GM23338 (cell line): ENCODE measurements around the gene DLK1.

Experiments
- EZH2 ChIP-seq: fragments of 200-600 bp; sonication (generic); IDR thresholded peaks from one replicate; pipeline ENCODE4 v1.8.0; 2017; ENCODE audit warnings: antibody characterized with exemption, mild to moderate bottlenecking, low read depth; ENCODE audit not compliant: unreplicated experiment
- EZH2phosphoT487 ChIP-seq: fragments of 200-600 bp; sonication (generic); IDR thresholded peaks from one replicate; pipeline ENCODE4 v1.8.1; 2018; ENCODE audit warnings: antibody characterized with exemption; ENCODE audit not compliant: unreplicated experiment
- TF ChIP-seq, protein P1 (sequence below), 2 experiments: fragments of 200-600 bp in 1 of 2; sonication (generic) in 1 of 2; conservative IDR thresholded peaks; 2 replicates each; pipeline versions ENCODE4 v1.5.1 to v1.6.1; 2016 to 2017; ENCODE audit warnings: antibody characterized with exemption in 2 of 2, low read depth in 2 of 2, mild to moderate bottlenecking in 2 of 2, moderate library complexity in 1 of 2
- TF ChIP-seq, protein P2 (sequence below): IDR thresholded peaks from one replicate; pipeline ENCODE4 v1.6.1; 2018; ENCODE audit warnings: antibody characterized with exemption; ENCODE audit not compliant: unreplicated experiment

DNA sequence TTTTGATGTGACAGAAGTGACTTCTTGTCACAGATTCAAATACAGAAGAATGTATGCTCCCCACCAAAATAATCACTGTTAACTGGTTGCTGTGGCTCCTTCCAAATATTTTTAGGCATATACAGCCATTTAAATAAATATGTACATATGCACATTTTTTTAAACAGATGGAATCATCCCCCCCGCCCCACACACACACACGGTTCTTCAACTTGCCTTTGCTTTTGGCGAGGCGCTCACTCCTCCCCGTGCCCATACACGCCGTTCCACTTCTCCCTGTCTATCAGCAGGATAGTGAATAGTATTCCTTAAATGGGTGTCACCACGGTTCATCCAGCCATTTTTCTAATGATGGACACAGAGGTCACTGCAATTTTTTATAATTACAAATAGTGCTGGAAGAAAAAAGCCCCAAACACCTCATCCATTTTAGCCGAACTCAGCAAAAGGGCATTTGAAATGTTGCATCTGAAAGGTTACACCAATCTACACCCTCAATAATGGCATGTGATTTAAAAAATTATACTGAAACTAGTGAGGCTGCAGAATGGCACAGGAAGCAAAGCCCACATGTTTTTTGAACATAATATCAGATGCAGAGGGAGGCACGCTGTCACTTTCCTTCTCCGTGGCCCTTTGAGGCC lies 60.0 kb downstream of the DLK1 start:
- TF ChIP-seq, protein P1, sequence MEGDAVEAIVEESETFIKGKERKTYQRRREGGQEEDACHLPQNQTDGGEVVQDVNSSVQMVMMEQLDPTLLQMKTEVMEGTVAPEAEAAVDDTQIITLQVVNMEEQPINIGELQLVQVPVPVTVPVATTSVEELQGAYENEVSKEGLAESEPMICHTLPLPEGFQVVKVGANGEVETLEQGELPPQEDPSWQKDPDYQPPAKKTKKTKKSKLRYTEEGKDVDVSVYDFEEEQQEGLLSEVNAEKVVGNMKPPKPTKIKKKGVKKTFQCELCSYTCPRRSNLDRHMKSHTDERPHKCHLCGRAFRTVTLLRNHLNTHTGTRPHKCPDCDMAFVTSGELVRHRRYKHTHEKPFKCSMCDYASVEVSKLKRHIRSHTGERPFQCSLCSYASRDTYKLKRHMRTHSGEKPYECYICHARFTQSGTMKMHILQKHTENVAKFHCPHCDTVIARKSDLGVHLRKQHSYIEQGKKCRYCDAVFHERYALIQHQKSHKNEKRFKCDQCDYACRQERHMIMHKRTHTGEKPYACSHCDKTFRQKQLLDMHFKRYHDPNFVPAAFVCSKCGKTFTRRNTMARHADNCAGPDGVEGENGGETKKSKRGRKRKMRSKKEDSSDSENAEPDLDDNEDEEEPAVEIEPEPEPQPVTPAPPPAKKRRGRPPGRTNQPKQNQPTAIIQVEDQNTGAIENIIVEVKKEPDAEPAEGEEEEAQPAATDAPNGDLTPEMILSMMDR (conservative IDR thresholded peaks at IDR 0.05; ENCODE audit: low read depth in 2 of 2): no peak
- no peak for TF ChIP-seq EZH2
- no peak for TF ChIP-seq EZH2phosphoT487
- TF ChIP-seq, protein P2, sequence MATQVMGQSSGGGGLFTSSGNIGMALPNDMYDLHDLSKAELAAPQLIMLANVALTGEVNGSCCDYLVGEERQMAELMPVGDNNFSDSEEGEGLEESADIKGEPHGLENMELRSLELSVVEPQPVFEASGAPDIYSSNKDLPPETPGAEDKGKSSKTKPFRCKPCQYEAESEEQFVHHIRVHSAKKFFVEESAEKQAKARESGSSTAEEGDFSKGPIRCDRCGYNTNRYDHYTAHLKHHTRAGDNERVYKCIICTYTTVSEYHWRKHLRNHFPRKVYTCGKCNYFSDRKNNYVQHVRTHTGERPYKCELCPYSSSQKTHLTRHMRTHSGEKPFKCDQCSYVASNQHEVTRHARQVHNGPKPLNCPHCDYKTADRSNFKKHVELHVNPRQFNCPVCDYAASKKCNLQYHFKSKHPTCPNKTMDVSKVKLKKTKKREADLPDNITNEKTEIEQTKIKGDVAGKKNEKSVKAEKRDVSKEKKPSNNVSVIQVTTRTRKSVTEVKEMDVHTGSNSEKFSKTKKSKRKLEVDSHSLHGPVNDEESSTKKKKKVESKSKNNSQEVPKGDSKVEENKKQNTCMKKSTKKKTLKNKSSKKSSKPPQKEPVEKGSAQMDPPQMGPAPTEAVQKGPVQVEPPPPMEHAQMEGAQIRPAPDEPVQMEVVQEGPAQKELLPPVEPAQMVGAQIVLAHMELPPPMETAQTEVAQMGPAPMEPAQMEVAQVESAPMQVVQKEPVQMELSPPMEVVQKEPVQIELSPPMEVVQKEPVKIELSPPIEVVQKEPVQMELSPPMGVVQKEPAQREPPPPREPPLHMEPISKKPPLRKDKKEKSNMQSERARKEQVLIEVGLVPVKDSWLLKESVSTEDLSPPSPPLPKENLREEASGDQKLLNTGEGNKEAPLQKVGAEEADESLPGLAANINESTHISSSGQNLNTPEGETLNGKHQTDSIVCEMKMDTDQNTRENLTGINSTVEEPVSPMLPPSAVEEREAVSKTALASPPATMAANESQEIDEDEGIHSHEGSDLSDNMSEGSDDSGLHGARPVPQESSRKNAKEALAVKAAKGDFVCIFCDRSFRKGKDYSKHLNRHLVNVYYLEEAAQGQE: no peak
